Endometrial microvascular endothelial cells (primary cell): ENCODE results near the gene TMX3. TPM values are rescaled to one million over a fixed set of nuclear protein-coding genes. Genes with fewer than 3 reads are reported as not detected.

Source experiments
- in situ Hi-C: cut with HindIII; loops from 2 replicates; pipeline ENCODE4 v1.10.0; 2017; ENCODE audit warnings: low sequenced_read_pairs, low pct_unique_long_range_greater_than_20kb; ENCODE audit errors: inconsistent ontology term
- total RNA-seq: library from RNA; depleted of rRNA; stranded (reverse); fragments of >200 nt; gene quantifications from one replicate; pipeline ENCODE4 v1.2.3, GENCODE V29; 2015; ENCODE audit errors: inconsistent ontology term

Gene TMX3
- total RNA-seq, 1 donor from 2014 or later = 61.2 TPM

- in situ Hi-C loops = no loop called here
Observed at GRCh38 chr18:68721681-68722583, 7.0 kb upstream of the TMX3 start.

GRCh38 chr18:68714366-68714711 is 569 bp downstream of the TMX3 start:
- in situ Hi-C loops = no loop called here

DNA sequence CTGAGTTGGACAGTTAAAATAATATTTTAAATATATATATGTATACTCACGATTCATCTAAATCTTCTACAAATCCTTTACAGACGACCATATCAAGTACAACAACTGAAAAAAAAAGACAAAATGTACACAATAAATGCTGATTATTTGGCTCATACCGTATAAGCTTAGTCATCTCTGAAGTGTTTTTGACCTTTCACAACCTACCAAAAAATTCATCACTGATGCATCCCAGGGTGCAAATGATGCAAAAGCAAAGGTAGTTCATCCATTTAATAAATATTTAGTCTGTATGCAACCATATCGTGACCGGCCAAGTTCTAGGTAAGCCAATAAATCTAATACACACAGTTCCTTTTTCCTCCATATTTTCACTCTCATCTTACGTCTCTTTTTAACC is 1.1 kb downstream of the TMX3 start:
- in situ Hi-C loops = no loop called here

- in situ Hi-C loops = no loop called here
Observed at GRCh38 chr18:68713131-68713530, 1.8 kb downstream of the TMX3 start.

DNA sequence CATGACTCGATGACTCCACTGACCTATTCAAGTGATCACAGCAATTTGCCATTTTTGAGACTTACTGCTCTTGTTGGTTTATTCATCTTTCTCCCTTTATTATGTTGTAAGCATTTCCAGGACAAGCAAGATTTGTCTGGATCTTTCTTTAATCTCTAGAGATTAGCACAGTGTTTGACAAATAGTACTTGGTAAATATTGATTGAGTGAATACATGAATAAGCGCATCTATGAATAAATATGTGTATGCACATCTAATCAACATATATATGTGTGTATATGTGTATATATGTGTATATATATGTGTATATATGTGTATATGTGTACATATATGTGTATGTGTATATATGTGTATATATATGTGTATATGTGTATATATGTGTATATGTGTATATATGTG is 7.3 kb downstream of the TMX3 start:
- in situ Hi-C loops = no loop called here

DNA sequence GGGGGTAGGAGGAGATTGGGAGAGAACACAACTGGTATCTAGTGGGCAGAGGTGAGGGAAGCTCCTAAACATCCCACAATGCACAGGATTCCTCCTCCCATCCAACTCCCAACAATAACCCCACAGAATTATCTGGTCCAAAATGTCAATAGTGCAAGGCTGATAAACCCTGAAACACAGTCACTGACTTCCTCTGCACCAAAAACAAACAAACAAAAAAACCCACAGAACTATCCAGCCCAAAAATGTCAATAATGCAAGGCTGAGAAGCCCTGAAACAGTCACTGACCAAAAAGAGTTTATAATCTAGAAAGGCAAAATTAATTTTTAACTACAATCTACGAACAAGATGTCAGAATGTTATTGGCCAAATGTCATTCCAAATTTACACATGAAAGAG is 9.8 kb downstream of the TMX3 start:
- in situ Hi-C loops = no loop called here

GRCh38 chr18:68703326-68703725 is 11.6 kb downstream of the TMX3 start:
- in situ Hi-C loops = no loop called here

DNA sequence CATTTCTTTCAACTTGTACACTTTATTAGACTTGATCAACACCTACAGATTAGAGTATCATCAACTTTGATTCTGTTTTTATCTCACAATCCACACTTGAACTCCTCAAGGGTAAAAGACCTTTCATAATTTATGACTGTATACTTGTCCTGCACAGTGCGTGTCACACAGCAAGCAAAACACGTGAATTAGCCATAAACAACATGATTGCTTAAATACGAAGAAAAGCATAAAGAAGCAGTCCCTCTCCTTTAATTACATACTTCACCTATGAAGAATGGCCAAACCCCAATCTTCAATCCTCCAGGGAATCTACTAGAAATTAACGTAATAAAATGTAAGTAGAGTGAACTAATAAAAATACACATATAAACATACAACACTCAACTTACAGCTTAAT is 13.6 kb downstream of the TMX3 start:
- in situ Hi-C loops = no loop called here

- in situ Hi-C loops = no loop called here
Observed at GRCh38 chr18:68699043-68699442, 15.9 kb downstream of the TMX3 start.

- in situ Hi-C loops = no loop called here
Observed at GRCh38 chr18:68696937-68697336, 18.0 kb downstream of the TMX3 start.

DNA sequence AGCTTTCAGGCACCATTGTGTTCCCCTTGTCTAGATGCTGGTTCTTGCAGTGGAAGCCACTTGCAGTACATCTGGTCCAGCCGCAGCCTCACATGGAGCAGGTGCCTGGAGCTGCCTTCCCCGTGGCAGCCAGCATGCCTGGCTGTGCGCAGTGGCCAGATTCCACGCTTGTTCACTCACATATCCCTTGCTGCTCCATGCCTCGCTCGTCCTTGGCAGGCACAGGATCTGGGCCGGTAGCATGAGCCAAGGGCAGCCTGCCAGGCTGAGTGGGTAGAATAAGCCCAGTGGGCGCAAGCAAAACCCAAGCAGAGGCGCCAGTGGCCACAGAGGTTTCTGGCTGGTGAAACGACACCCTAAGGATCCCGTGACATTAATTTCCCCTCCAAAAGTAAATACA is 20.6 kb downstream of the TMX3 start:
- in situ Hi-C loops = no loop called here

DNA sequence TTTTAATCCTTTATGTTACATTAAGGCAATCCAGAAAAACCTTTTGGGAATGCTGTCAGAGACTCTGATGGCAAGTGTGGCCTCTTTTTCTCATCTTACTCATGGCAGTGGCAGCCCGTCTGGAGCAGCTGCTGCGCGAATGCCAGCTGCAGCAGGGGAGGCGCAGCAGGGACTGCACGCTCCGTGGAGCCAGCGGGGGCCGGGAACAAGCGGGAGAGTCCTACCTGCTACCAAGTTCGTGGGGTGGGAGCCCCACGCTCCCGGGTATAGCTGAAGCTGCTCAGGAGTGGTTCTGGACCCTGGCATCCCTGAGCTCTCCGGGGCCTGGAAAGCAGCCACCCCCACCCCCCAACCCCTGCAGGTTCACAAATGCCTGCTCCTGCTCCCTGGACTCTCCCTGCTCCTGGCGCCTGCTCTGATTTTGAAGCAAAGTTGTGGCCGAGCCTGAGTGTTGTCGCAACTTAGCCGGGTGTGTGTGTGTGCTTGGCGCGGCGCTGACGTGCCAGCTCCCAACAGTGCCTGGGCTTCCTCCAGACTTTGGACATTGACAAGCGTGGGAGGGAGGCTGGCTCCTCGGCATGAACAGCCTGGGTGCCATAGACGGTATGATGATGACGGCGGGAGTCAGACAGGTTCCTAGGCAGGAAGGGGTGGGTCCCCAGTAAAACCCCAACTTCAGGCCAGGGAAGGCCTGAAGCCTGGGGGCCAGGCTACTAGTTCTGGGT is 21.7 kb downstream of the TMX3 start:
- in situ Hi-C loops = no loop called here

DNA sequence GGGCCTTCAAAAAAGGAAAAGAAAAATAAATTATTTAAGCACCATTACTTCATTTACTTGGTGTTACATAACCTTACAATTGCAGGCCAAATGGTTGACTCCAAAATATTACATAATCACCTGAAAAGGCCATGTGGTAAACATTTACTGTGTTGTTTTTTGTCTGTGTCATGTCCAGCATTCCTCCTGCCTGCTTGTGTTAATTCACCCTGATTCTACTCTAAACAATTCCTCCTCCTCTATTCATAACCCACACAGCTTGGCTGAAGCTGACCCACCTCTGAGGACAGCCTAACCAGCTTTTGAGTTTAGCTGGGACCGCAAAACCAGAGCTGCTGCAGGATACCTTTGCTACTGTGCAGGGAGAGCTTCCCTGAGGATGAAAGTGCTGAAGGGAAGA is 35.4 kb downstream of the TMX3 start:
- in situ Hi-C loops = no loop called here

DNA sequence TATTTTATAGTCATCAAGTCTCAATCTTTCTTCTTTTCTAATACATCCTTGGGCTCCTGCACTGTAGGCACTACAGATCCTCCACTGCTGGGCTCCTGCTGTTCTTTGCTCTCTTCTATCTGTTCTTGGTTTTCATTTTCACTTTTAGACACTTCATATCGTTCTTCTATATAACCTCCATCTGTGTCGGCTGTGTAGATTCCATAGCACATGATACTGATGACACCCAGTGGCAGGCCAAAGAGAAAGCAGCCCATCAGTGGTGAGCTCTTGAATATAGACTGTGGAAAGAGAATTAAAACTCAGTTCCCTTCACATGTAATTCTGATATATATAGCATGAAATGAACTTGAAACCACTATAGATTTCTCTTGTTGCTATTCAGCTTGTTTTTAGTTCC is 38.0 kb downstream of the TMX3 start:
- in situ Hi-C loops = no loop called here

DNA sequence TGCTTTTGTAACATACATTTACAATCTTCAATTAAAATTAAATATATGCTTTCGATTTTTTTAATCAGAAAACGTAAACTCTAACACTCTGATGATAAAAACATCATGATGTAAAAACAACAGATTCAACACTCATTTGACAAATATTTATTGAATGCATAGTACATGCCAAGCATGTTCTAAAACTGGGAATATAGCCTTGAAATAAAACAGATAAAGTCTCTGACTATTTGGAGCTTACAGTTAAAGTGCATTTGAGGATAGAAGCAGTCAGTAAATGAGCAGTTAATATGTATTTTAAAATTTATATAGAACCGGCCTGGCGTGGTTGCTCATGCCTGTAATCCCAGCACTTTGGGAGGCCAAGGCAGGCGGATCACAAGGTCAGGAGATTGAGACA is 47.8 kb downstream of the TMX3 start:
- in situ Hi-C loops = no loop called here

- in situ Hi-C loops = no loop called here
Observed at GRCh38 chr18:68666381-68666780, 48.5 kb downstream of the TMX3 start.

GRCh38 chr18:68665628-68666027 is 49.3 kb downstream of the TMX3 start:
- in situ Hi-C loops = no loop called here

GRCh38 chr18:68662754-68663153 is 52.2 kb downstream of the TMX3 start:
- in situ Hi-C loops = no loop called here

DNA sequence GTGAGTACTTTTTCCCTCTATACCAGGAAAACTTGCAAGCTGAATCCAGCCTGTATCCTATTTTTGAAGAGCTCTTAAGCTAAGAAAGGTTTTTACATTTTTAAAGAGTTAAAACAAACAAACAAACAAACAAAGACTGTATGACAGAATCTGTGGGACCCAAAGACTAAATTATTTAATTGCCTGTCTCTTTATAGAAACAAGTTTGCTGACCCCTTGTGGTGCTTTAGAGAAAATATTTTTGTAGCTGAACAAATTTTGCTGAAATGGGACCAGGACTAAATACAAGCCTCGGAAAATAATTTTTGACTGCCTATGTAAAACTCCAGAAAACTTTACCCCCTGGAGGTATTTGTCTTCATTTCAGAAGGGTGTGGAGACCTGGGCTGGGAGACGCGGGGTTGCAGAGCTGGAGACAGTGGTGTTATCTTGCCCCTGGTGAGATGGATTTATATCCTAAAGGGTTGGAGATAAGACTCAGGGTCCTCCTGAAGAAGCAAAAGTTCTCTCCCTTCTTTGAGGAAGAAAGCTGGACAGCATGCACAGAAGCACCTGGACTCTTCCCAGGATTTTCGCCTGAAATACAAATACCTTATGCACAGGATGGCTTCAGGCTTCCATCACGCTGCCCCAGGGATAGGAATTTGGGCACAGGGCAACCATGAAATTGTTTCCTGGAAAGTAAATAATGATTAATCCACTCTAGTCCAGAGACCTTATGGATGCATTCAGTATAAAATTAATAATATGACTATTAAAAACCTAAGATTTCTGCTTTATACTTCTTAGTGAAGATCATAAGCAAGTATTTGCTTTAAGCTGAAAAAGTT is 54.3 kb downstream of the TMX3 start:
- in situ Hi-C loops = no loop called here

GRCh38 chr18:68648191-68648590 is 66.7 kb downstream of the TMX3 start:
- in situ Hi-C loops = no loop called here
